A549 (cell line): Measurements from ENCODE around the gene MOB1A. TPM values are rescaled to one million over a fixed set of nuclear protein-coding genes. Genes with fewer than 3 reads are reported as not detected.

Source experiments
- ATAC-seq, 2 experiments: fragments of 200-7000 bp in 1 of 2; fragments of >200 bp in 1 of 2; cut with Nextera tagmentation in 1 of 2; cut with Tn5 transposase in 1 of 2; 3 replicates each; pipeline versions ENCODE4 v1.8.0 to v1.9.1; 2018 to 2020; ENCODE audit warnings: mild to moderate bottlenecking in 1 of 2, moderate library complexity in 1 of 2
- CTCF ChIA-PET: fragments of 300-600 bp; sonication (Branson Sonifier 250); formaldehyde crosslinking; extraction: SDS; loops from one replicate; lab custom pipeline; 2021; ENCODE audit warnings: antibody characterized with exemption, inconsistent platforms; lab: Yijun Ruan, JAX
- POLR2A ChIA-PET: fragments of 350-600 bp; formaldehyde crosslinking; extraction: SDS; loops from one replicate; lab custom pipeline; 2021; ENCODE audit warnings: antibody characterized with exemption, inconsistent platforms; lab: Yijun Ruan, JAX
- DNase-seq, 2 experiments: peaks; one replicate each; pipeline versions ENCODE4 v3.0.0 to v3.0.0-alpha.2; 2011 to 2016; ENCODE audit warnings: low read depth in 1 of 2, low spot score in 1 of 2
- FAIRE-seq: peaks from 2 replicates; lab custom pipeline; 2011; peaks lifted over from hg19 to GRCh38; lab: Jason Lieb, UNC
- H3K27ac ChIP-seq, 2 experiments: fragments of >200 bp; sonication (Bioruptor Twin); formaldehyde crosslinking; 3 replicates each; pipeline ENCODE4 v1.5.1; 2016 to 2017
- H3K4me1 ChIP-seq: fragments of >200 bp; sonication (Bioruptor Twin); formaldehyde crosslinking; 3 replicates; pipeline ENCODE4 v1.6.1; 2016
- H3K4me2 ChIP-seq: fragments of >200 bp; sonication (Bioruptor Twin); formaldehyde crosslinking; 3 replicates; pipeline ENCODE4 v1.6.1; 2016
- H3K4me3 ChIP-seq: fragments of >200 bp; sonication (Bioruptor Twin); formaldehyde crosslinking; 3 replicates; pipeline ENCODE4 v1.5.1; 2016
- H3K9me3 ChIP-seq: fragments of >200 bp; sonication (Bioruptor Twin); formaldehyde crosslinking; 3 replicates; pipeline ENCODE4 v1.6.1; 2016
- CEBPB ChIP-seq, 2 experiments: fragments of >200 bp in 1 of 2; sonication (Bioruptor Twin) in 1 of 2; formaldehyde crosslinking in 1 of 2; IDR thresholded peaks; 2 replicates each; pipeline ENCODE4 v1.6.1; 2012 to 2016
- CHD4 ChIP-seq: fragments of 200-600 bp; sonication (generic); IDR thresholded peaks from 2 replicates; pipeline ENCODE4 v1.6.1; 2016; ENCODE audit warnings: antibody characterized with exemption, mild to moderate bottlenecking, borderline replicate concordance
- CTCF ChIP-seq: fragments of >200 bp; sonication (Bioruptor Twin); formaldehyde crosslinking; IDR thresholded peaks from 3 replicates; pipeline ENCODE4 v1.5.1; 2016
- EHF ChIP-seq: fragments of 250-450 bp; sonication (Bioruptor Pico); IDR thresholded peaks from 2 replicates; pipeline ENCODE4 v1.5.0; 2020; ENCODE audit warnings: mild to moderate bottlenecking
- EP300 ChIP-seq, 2 experiments: fragments of >200 bp; sonication (Bioruptor Twin); formaldehyde crosslinking; IDR thresholded peaks; 2 replicates in 1 of 2; 3 replicates in 1 of 2; pipeline ENCODE4 v1.6.1; 2016 to 2017
- ESRRA ChIP-seq: fragments of 150-350 bp; IDR thresholded peaks from 2 replicates; pipeline ENCODE4 v1.6.1; 2014; ENCODE audit warnings: mild to moderate bottlenecking, low read length, borderline replicate concordance
- GATA3 ChIP-seq: IDR thresholded peaks from 2 replicates; pipeline ENCODE4 v1.6.1; 2012; ENCODE audit warnings: borderline replicate concordance
- HOXA7 ChIP-seq: fragments of 250-450 bp; sonication (Bioruptor Pico); IDR thresholded peaks from 2 replicates; pipeline ENCODE4 v1.5.0; 2020; ENCODE audit warnings: mild to moderate bottlenecking, moderate library complexity
- HOXB5 ChIP-seq: fragments of 250-450 bp; sonication (Bioruptor Pico); IDR thresholded peaks from 2 replicates; pipeline ENCODE4 v1.5.0; 2020; ENCODE audit warnings: mild to moderate bottlenecking, moderate library complexity
- JUN ChIP-seq, 2 experiments: fragments of >200 bp; sonication (Bioruptor Twin); formaldehyde crosslinking; IDR thresholded peaks; 2 replicates in 1 of 2; 3 replicates in 1 of 2; pipeline ENCODE4 v1.6.1; 2016 to 2017
- MAX ChIP-seq: IDR thresholded peaks from 2 replicates; pipeline ENCODE4 v1.6.1; 2012
- MYC ChIP-seq: IDR thresholded peaks from 2 replicates; pipeline ENCODE4 v1.6.1; 2012; ENCODE audit warnings: mild to moderate bottlenecking, inconsistent platforms, low read length, improper control_type of control experiment, borderline replicate concordance
- NPAS2 ChIP-seq: fragments of 250-450 bp; sonication (Bioruptor Pico); IDR thresholded peaks from 2 replicates; pipeline ENCODE4 v1.8.0; 2022; ENCODE audit warnings: mild to moderate bottlenecking, moderate library complexity, borderline replicate concordance
- PHF8 ChIP-seq: fragments of 200-600 bp; sonication (generic); IDR thresholded peaks from 2 replicates; pipeline ENCODE4 v1.6.1; 2016; ENCODE audit warnings: low read depth, mild to moderate bottlenecking, antibody characterized with exemption, moderate library complexity, borderline replicate concordance
- POLR2AphosphoS2 ChIP-seq: conservative IDR thresholded peaks from 2 replicates; pipeline ENCODE4 v1.6.1; 2012; ENCODE audit warnings: low read length, improper control_type of control experiment, inconsistent platforms
- RARB ChIP-seq: fragments of 250-450 bp; sonication (Bioruptor Pico); IDR thresholded peaks from 2 replicates; pipeline ENCODE4 v1.8.0; 2021; ENCODE audit warnings: mild to moderate bottlenecking, moderate library complexity
- RFX5 ChIP-seq: fragments of 450-650 bp; IDR thresholded peaks from 2 replicates; pipeline ENCODE4 v1.7.1; 2014; ENCODE audit warnings: antibody characterized with exemption, mild to moderate bottlenecking, moderate library complexity
- TFCP2L1 ChIP-seq: fragments of 250-450 bp; sonication (Bioruptor Pico); IDR thresholded peaks from 2 replicates; pipeline ENCODE4 v1.5.0; 2021; ENCODE audit warnings: mild to moderate bottlenecking
- ZC3H11A ChIP-seq: fragments of 450-650 bp; IDR thresholded peaks from 2 replicates; pipeline ENCODE4 v1.6.1; 2014; ENCODE audit warnings: antibody characterized with exemption, mild to moderate bottlenecking
- ZNF302 ChIP-seq: fragments of 250-450 bp; sonication (Bioruptor Pico); IDR thresholded peaks from 2 replicates; pipeline ENCODE4 v1.9.0; 2021; ENCODE audit warnings: inconsistent platforms, mild to moderate bottlenecking, moderate library complexity
- WGBS: methylation state at CpG from one replicate; pipeline ENCODE4 v1.1.6; 2017; ENCODE audit errors: missing lambda C conversion rate; 5-methylcytosine and 5-hydroxymethylcytosine counted together
- polyA plus RNA-seq, 4 experiments: library from polyadenylated mRNA; depleted of rRNA in 3 of 4; stranded (reverse); fragments of >200 nt; fragmentation: RNase III in 1 of 4; extraction: RNeasy Plus Mini Kit Qiagen cat#74134 plus additional on column Dnase treatment in 1 of 4; gene quantifications; 2 replicates in 3 of 4; 3 replicates in 1 of 4; pipeline ENCODE4 v1.2.3, GENCODE V29; 2011 to 2017
- TF ChIP-seq, protein P1 (sequence below): fragments of >200 bp; sonication (Bioruptor Twin); formaldehyde crosslinking; IDR thresholded peaks from 2 replicates; pipeline ENCODE4 v1.6.1; 2016
- TF ChIP-seq, protein P2 (sequence below): fragments of 200-600 bp; sonication (generic); IDR thresholded peaks from 2 replicates; pipeline ENCODE4 v1.6.1; 2016; ENCODE audit warnings: antibody characterized with exemption, mild to moderate bottlenecking, moderate library complexity

Gene MOB1A
- polyA plus RNA-seq, 2 of the 4 experiments (the other 2 are of a cell fraction) = 72.6 to 108 TPM

GRCh38 chr2:74199871-74200305 is 21.2 kb upstream of the MOB1A start:
- FAIRE-seq = no peak
- POLR2A ChIA-PET = interaction anchor here (0.6 to 2.4 kb wide), 7 partner anchors 8 to 79 kb away, joined by 3 to 17 read pairs (median 4); partner anchors contain the start of gene MOB1A
- peaks cover 54% of the 10 kb centered on the region for H3K4me1 ChIP-seq
- TF ChIP-seq, protein P1, sequence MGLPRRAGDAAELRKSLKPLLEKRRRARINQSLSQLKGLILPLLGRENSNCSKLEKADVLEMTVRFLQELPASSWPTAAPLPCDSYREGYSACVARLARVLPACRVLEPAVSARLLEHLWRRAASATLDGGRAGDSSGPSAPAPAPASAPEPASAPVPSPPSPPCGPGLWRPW = no peak
- TF ChIP-seq CHD4 = no peak
- TF ChIP-seq EHF (CRISPR knock-in tag) = no peak
- 0 out of 2 replicates have a peak, but pooled peaks have one; percentile 23 for TF ChIP-seq RARB (CRISPR knock-in tag)
- TF ChIP-seq RFX5 = no peak
- 0 out of 2 replicates have a peak, but pooled peaks have one; percentile 47 for TF ChIP-seq POLR2AphosphoS2
- TF ChIP-seq JUN (IDR thresholded peaks at IDR 0.05) = peak in 1 of 2 experiments; percentile 58; a peak in 2 of 5 replicates
- 0 out of 2 replicates have a peak, but pooled peaks have one; percentile 15 for TF ChIP-seq TFCP2L1 (CRISPR knock-in tag)
- TF ChIP-seq ZNF302 (CRISPR knock-in tag) = no peak
- TF ChIP-seq NPAS2 (CRISPR knock-in tag) = no peak
- H3K4me3 ChIP-seq = peak overlapping the region; percentile 94
- H3K27ac ChIP-seq = peak overlapping the region; percentile 95 to 100
- no peak for ATAC-seq
- peak overlapping the region; percentile 91 for H3K4me2 ChIP-seq
- CTCF ChIA-PET = interaction anchor here (0.7 to 2.5 kb wide), 12 partner anchors 8 to 376 kb away, joined by 3 to 16 read pairs (median 4); partner anchors contain the start of gene STAMBP
- no peaks in the 10 kb centered on the region for H3K9me3 ChIP-seq
- WGBS = 20% methylated on average over 8 of the region's 8 CpGs
- no peak for DNase-seq

GRCh38 chr2:74199275-74199701 is 20.6 kb upstream of the MOB1A start:
- no peak for DNase-seq
- Histone ChIP-seq H3K27ac (peak overlapping the region; percentile 95 to 100), H3K4me2 (peak overlapping the region; percentile 91), H3K9me3 (no peaks in the 10 kb centered on the region), H3K4me1 (peaks cover 48% of the 10 kb centered on the region), H3K4me3 (peak overlapping the region; percentile 94)
- no peak; the same call in 1 of the 2 replicates for TF ChIP-seq HOXA7 (CRISPR knock-in tag)
- TF ChIP-seq RARB (CRISPR knock-in tag) = peak; percentile 39; the same call in 1 of the 2 replicates
- peak; percentile 44 to 47; a peak in 3 of 4 replicates for TF ChIP-seq CEBPB (IDR thresholded peaks at IDR 0.05)
- POLR2A ChIA-PET = interaction anchor here (1.1 to 2.4 kb wide), 9 partner anchors 9 to 79 kb away, joined by 3 to 29 read pairs (median 5); partner anchors contain the start of gene MOB1A
- ATAC-seq = peak in 1 of 2 experiments; percentile 0; a peak in 1 of 6 replicates
- FAIRE-seq = no peak
- 2% methylated on average over 17 of the region's 20 CpGs for WGBS
- CTCF ChIA-PET = interaction anchor here (1.0 to 2.5 kb wide), 14 partner anchors 9 to 375 kb away, joined by 3 to 16 read pairs (median 5); no protein-coding TSS in a partner anchor

DNA sequence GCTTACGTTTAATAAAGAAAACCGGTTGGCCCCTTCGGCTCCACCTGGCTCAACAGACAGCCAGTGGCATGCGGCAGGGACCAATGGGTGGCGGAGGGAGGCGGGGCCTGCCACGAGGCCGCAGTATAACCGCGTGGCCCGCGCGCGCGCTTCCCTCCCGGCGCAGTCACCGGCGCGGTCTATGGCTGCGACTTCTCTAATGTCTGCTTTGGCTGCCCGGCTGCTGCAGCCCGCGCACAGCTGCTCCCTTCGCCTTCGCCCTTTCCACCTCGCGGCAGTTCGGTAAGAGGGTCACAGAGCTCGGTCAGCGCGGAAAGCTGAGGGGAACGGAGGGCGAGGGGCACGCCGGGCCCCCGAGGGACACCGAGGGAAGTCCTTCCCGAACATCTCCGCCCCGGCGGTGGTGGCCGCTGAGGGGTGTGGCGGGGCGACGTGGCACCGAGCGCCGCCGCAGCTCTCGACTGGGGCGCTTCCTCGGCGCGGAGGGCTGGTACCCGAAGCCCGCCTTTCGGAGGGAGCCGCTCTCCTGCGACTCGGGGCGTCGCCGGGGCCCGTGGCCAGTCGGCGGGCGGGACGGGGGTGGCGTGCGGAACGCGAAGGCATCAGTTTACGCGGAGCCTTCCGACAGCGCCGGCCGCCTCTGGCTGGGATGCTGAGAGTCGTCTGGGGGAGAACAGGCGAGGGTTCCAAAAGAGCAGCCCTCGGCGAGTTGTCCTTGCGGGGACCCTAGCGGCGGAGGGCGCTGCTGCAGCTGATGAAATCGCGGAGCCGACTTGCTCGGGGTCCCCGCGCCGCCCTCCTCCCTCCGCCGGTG is 20.0 kb upstream of the MOB1A start, which contains the start of gene MTHFD2:
Gene MTHFD2, plus strand, starts transcription at position 155 of the 814 bp plus-strand sequence. Its CDS starts 27 bp downstream, at position 182.
- ChIA-PET CTCF (interaction anchor here (0.6 to 2.5 kb wide), 18 partner anchors 9 to 389 kb away, joined by 3 to 16 read pairs (median 4); no protein-coding TSS in a partner anchor), POLR2A (interaction anchor here (0.5 to 2.4 kb wide), 11 partner anchors 10 to 316 kb away, joined by 3 to 29 read pairs (median 4); partner anchors contain the start of genes MOB1A and TLX2)
- H3K4me2 ChIP-seq = peak within 1 kb of the TSS; percentile 91
- no peaks in the 10 kb centered on the region for H3K9me3 ChIP-seq
- H3K4me3 ChIP-seq = peak within 1 kb of the TSS; percentile 94
- no peak for FAIRE-seq
- peak within 1 kb of the TSS; percentile 95 to 100 for H3K27ac ChIP-seq
- 3% methylated on average over 46 of the region's 96 CpGs for WGBS
- peak; percentile 92 to 95 for ATAC-seq
- H3K4me1 ChIP-seq = peaks cover 42% of the 10 kb centered on the region
- peak; percentile 99 to 100 for DNase-seq
- TF ChIP-seq PHF8 (peak; percentile 100), NPAS2 (CRISPR knock-in tag) (no peak), RFX5 (0 out of 2 replicates have a peak, but pooled peaks have one; percentile 20), HOXB5 (CRISPR knock-in tag) (peak; percentile 26; the same call in 1 of the 2 replicates), ZC3H11A (no peak), CTCF (peak; percentile 54), EP300 (IDR thresholded peaks at IDR 0.05) (peak in 1 of 2 experiments; percentile 13; a peak in 1 of 5 replicates), GATA3 (0 out of 2 replicates have a peak, but pooled peaks have one; percentile 29), ESRRA (no peak), MAX (peak; percentile 99), MYC (peak; percentile 100)
- TF ChIP-seq, protein P2, sequence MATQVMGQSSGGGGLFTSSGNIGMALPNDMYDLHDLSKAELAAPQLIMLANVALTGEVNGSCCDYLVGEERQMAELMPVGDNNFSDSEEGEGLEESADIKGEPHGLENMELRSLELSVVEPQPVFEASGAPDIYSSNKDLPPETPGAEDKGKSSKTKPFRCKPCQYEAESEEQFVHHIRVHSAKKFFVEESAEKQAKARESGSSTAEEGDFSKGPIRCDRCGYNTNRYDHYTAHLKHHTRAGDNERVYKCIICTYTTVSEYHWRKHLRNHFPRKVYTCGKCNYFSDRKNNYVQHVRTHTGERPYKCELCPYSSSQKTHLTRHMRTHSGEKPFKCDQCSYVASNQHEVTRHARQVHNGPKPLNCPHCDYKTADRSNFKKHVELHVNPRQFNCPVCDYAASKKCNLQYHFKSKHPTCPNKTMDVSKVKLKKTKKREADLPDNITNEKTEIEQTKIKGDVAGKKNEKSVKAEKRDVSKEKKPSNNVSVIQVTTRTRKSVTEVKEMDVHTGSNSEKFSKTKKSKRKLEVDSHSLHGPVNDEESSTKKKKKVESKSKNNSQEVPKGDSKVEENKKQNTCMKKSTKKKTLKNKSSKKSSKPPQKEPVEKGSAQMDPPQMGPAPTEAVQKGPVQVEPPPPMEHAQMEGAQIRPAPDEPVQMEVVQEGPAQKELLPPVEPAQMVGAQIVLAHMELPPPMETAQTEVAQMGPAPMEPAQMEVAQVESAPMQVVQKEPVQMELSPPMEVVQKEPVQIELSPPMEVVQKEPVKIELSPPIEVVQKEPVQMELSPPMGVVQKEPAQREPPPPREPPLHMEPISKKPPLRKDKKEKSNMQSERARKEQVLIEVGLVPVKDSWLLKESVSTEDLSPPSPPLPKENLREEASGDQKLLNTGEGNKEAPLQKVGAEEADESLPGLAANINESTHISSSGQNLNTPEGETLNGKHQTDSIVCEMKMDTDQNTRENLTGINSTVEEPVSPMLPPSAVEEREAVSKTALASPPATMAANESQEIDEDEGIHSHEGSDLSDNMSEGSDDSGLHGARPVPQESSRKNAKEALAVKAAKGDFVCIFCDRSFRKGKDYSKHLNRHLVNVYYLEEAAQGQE = peak; percentile 59
